HG03571 (cell line): ENCODE data around the gene NKX2-8.

Experiments
- ATAC-seq: cut with Tn5 transposase; IDR thresholded peaks from one replicate; pipeline ENCODE4 v1.9.1; 2021; ENCODE audit not compliant: unreplicated experiment

The NKX2-8 gene

GRCh38 chr14:36582011-36582873 lies at the start of gene NKX2-8:
TSS of gene NKX2-8 (minus strand) at chr14:36582614. CDS start at chr14:36582389, 225 bp downstream.
- ATAC-seq, result no peak

GRCh38 chr14:36627981-36628380 lies 45.6 kb upstream of the NKX2-8 start:
- ATAC-seq, result no peak

DNA sequence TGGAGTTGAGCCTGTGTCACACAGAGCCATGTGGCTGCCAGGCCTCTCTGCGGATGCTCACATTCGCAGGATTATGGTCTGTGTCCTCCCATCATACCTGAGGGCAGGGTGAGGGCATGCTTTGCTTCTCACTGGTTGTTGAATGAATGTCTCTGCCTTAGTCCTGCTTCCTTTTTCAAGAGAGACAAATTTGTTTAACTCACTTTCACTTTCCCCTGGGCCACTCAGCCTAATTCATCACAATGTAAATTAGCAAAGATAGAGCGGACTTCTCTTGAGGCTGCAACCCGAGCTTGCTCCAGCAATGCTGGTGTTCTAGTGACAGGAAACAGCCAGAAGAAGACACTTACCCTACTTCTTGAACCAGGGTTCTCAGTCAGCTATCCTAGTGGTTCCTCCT lies 43.7 kb upstream of the NKX2-8 start:
- no peak for ATAC-seq

GRCh38 chr14:36625436-36625835 lies 43.0 kb upstream of the NKX2-8 start:
- no peak for ATAC-seq

- ATAC-seq, result no peak
These were observed 42.6 kb upstream of the NKX2-8 start for GRCh38 chr14:36625014-36625413.

DNA sequence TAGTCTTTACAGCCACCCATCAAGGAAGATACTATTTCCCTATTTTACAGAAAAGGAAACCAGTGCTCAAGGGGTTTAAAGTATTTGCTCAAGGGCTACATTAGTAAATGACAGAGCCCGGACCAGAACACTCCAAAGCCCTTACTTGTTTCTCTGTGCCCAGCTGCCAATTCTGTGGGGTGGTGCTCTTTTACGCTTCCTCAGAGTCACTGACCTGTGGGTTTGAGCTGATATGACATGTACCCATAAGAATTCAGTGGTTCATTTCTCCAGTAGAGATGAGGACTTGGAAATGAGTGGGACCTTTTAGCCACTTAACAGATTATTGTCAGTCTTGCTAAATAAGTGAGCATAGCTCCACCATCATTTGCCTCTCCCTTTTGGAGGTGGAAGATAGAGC lies 37.4 kb upstream of the NKX2-8 start:
- ATAC-seq, result no peak

- ATAC-seq, result no peak
These were observed 36.7 kb upstream of the NKX2-8 start for GRCh38 chr14:36619131-36619530.

DNA sequence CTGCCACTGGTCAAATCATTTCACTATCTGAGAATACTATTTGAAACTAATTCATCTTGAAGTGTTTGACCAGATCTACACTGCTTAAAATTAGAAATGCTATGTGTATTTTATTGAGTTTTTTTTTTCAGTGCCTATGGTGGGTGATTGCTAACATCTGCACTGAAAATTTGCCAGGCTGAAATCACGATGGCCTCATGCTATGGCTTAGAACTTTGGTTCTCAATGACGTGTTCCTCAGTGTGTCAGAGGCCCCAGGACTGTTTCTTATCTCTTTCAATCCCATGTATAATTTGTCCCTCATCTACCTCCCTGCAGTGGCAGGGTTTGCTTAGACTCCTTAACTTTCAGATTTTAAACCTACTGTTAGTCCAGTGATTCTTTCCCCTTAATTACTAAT lies 36.2 kb upstream of the NKX2-8 start:
- ATAC-seq, result no peak

DNA sequence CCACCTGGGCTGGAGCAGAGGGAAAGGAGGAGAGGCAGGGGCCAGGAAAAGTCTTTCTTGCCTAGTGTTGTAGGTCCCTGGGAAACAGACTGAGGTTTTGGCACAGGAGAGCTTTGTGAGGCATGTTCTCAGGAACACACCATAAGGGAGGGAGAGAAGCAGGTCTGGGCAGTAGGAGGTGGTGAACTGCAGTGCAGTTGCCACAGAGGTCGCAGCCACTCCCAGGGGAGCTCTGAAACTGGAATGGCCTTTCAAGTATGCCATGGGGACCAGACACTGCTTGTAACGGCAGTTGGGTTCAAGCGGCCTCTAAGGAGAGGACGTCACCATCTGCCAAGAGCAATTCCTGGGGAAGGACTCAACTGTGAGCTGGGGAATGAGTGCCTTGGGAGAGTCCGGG lies 35.4 kb upstream of the NKX2-8 start:
- no peak for ATAC-seq

- no peak for ATAC-seq
These were observed 23.1 kb upstream of the NKX2-8 start for GRCh38 chr14:36605506-36605857.

DNA sequence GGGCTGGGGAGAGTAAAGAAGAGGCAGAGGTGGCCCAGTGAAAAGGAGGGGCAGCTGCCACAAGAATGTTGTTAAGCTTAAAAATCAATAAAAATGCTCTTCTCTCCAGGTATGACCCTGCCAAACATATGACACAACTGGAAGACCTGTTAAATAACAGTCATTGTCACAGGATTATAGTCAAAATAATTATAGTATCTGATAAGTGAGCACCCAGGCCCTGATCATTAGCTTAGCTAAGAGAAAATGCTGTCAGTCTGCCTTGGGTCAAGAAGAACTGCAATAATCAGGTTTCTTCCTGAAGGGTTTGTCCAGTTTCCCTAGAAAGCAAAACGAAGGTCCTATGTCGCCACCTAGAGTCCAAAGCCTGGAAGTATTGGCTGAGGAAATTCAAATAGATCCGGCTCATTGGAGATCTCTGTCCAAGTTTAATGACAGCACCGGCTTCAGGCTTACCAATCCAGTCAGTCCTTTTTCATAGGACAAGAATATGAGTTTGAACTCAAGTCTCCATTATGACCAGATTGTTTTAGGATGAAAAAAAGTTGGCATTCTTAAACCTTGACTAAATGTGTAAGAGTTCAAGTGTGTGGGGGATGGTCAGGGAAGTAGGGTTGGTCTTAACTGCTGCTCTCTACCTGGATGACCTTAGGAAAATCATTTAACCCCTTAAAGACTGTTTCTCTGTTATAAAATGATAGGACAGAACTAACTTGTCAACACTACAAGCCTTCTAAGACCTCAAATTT lies 22.5 kb upstream of the NKX2-8 start:
- ATAC-seq, result peak; percentile 79

DNA sequence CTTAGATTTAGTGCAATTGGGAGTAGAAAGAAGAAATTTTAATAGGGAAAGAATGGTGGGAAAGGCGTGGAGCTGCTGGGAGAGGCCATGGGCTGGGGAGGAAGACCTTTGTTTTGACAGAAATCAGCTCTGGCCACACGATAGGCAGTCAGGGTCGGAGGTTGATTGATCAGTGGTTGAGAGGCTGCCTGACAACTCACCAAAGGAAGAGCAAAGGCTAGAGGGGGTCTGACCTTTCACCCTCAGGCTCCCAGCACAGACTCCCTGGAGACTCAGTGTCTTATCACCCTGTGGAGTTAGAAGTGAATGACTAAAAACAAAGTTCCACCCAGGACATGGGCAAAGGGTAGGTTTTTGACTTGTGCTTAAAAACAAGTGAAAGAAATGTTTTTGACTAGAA lies 18.0 kb upstream of the NKX2-8 start:
- ATAC-seq, result no peak

GRCh38 chr14:36591482-36591881 lies 9.1 kb upstream of the NKX2-8 start:
- ATAC-seq, result no peak

GRCh38 chr14:36588788-36589187 lies 6.4 kb upstream of the NKX2-8 start:
- no peak for ATAC-seq

DNA sequence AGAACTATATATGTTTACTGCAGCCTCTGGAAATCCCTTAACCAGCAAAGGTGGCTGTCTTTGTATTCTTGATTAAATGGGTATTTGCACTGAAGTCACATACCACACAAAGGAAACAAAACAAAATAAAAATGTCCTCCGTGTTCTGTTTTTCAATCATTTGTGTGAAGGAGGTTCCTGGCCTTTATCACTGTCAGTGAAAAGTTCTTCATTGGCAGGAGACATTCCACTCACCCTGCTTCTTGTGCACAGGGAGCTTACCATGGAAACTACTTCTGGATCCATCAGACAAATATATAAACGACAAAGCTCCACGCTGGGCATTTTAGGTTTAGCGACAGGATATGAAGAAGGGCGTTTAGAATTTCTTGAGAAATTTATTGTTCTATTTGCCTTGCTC lies 5.7 kb upstream of the NKX2-8 start:
- no peak for ATAC-seq

- ATAC-seq, result no peak
These were observed 2.7 kb upstream of the NKX2-8 start for GRCh38 chr14:36585100-36585499.

DNA sequence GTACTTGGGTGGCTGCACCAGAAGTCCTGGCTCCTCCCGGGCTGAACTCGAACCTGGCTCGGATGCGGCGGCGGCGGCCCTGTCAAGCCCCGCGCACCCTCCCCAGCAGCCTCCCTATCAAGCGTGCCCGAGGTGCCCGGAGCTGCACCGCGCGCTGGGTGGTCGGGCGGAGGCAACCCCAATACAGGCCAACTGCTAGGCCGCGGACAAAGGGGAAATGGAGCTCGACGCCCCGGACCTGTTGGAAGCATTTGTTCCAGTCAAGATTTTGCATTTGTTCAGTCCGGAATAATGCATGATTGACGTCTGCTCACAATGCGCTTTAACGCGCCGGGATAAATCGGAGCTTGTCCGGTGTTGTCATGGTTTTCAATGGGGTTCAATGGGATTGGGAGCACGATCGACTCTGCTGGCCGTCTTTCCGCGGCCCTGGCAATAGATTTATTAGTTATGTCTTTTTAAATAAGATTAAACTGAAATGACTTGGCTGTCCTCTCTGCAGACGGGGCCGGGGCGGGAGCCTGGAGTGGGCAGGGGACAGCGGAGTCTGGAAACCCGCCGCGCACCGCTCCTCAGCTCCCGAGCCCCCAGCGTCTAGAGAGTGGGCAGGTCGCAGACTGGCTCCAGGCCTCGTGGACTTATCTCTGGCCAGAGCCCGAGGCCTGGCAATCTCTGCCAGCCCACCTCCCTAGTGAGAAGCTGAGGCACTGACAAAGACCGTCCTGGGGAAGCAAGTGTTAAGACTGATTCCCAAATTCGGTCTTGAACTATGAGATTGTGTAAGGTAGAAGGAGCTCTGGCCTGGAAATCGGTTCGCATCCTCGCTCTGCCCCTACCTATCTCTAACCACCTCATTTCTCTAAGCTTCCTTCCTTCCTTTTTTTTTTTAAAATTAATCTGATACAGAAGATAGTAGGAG lies 1.7 kb upstream of the NKX2-8 start:
- ATAC-seq, result no peak

- ATAC-seq, result no peak
These were observed 953 bp upstream of the NKX2-8 start for GRCh38 chr14:36583242-36583892.

GRCh38 chr14:36582874-36583241 lies 444 bp upstream of the NKX2-8 start:
- ATAC-seq, result no peak

GRCh38 chr14:36580856-36581831 lies 1.3 kb downstream of the NKX2-8 start:
- no peak for ATAC-seq
